ENCODE measurements around the gene AVPI1. TPM values are rescaled to one million over a fixed set of nuclear protein-coding genes. Genes with fewer than 3 reads are reported as not detected.
"Not testable (repeated sequence)": the region's sequence is repeated elsewhere in the genome, so short reads cannot be mapped to it uniquely, and the experiment has no call there.

AVPI1 gene
- total and polyA plus RNA-seq, 12 donors: 13.1 to 158 (median 25.0) TPM

DNA sequence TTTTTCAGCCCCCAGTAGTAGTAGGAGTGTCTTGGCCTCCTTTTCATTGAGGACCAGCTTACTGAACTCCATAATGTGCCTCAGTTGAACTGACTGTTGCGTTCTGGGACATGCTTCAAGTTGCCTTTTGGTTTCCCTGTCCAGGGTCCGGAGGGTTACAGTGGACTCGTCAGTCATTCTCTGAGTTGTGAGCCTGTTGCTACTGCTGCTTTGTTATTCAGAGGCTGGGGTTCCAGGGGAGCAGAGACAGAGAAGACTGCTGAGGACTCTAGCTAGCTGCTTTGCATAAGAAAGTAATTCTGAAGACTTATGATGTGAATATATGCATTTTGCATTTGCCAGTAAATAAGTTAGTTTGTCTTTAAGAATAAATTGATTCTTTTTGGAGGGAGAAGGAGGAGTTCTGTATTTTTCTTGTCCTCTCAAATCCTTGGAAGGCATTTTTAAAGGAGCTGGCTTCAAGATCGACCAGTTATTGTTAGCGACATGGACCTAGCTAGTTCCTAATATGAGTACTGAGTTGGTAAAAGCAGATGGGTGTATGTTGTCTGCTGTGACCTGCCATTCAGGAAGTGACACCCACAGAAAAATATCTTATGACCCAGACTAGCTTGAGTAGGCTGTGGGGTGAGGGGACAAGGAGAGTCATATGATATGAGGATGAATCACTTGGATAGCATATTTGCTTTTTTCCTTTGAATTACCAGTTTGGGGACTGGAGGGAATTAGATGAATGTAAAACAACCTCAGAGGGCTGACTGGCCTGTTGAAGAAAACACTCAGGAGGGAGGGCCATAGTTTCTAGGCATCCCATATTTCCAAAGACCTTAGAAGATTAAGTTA is 38.3 kb downstream of the AVPI1 start:
- peak in 6 of 7 donors; percentile 37 to 73 (median 63) for DNase-seq
- Histone ChIP-seq H3K36me3 (replicated peaks in 1 of 2) (peaks cover 0 to 36% of the 10 kb centered on the region in 2 donors), H3K27ac (peak overlapping the region; percentile 55 to 88 (median 69)), H3K4me3 (no peak overlapping the region), H3K9me3 (replicated peaks in 1 of 3) (no peaks in the 10 kb centered on the region), H3K27me3 (no peaks in the 10 kb centered on the region), H3K4me1 (replicated peaks in 1 of 2) (peaks cover 25 to 51% of the 10 kb centered on the region in 2 donors)
- intact Hi-C loops (cut with DNase I): no loop called here
- TF ChIP-seq POLR2A (IDR thresholded peaks at IDR 0.05): peak in 1 of 2 donors; percentile 52
- TF ChIP-seq, protein P1, sequence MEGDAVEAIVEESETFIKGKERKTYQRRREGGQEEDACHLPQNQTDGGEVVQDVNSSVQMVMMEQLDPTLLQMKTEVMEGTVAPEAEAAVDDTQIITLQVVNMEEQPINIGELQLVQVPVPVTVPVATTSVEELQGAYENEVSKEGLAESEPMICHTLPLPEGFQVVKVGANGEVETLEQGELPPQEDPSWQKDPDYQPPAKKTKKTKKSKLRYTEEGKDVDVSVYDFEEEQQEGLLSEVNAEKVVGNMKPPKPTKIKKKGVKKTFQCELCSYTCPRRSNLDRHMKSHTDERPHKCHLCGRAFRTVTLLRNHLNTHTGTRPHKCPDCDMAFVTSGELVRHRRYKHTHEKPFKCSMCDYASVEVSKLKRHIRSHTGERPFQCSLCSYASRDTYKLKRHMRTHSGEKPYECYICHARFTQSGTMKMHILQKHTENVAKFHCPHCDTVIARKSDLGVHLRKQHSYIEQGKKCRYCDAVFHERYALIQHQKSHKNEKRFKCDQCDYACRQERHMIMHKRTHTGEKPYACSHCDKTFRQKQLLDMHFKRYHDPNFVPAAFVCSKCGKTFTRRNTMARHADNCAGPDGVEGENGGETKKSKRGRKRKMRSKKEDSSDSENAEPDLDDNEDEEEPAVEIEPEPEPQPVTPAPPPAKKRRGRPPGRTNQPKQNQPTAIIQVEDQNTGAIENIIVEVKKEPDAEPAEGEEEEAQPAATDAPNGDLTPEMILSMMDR (IDR thresholded peaks at IDR 0.05): no peak
- 62 to 75% (median 74%) methylated on average over 4 to 5 of the region's 5 CpGs for WGBS, 4 donors

DNA sequence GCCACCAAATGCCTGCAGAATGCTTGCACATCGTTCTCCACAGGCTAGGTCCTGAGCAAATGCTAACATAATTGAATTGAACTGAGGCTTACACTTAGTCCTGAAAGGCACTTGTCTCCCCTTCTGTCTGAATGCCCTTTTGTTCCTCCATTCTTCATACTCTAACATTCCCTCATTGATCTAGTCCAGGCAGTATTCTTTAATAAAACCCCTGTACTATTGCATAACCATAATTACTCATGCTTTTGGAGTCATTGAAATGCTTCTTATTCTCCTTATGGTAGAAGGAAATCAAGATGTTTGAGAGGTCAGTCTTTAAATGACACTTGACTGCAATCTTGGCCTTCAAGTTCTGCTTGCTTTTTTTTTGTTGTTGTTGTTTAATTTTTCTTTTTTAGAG is 39.5 kb downstream of the AVPI1 start:
- Histone ChIP-seq H3K9me3 (replicated peaks in 1 of 3) (no peaks in the 10 kb centered on the region), H3K27me3 (no peaks in the 10 kb centered on the region), H3K36me3 (replicated peaks in 1 of 2) (peaks cover 0 to 24% of the 10 kb centered on the region in 2 donors), H3K27ac (peak overlapping the region in 3 of 5 donors; percentile 43 to 88 (median 69)), H3K4me1 (replicated peaks in 1 of 2) (peaks cover 30 to 59% of the 10 kb centered on the region in 2 donors), H3K4me3 (no peak overlapping the region)
- no peak for TF ChIP-seq POLR2A (IDR thresholded peaks at IDR 0.05)
- TF ChIP-seq, protein P1 (IDR thresholded peaks at IDR 0.05): no peak
- no peak for DNase-seq
- 75 to 92% (median 83%) methylated on average over 1 of the region's 1 CpG for WGBS, 4 donors
- intact Hi-C loops (cut with DNase I): no loop called here

DNA sequence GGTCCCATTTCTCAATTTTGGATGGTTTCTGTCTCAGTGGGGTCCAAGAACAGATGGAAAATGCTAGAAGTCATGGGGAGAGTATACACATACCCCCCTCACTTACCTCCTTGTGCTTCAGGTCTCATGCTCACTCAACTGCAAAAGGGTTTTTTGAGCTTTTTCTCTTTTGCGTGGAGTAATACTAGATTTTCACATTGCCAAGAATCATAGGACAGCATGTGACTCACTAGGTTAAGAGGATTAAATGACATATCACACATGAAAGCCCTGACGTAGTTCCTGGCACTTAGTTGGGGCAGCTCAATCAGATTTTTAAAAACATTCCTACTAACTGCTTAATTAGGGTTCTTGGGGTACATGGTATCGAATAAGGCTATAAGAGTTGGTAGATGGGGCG is 42.1 kb downstream of the AVPI1 start:
- no peaks in the 10 kb centered on the region for H3K27me3 ChIP-seq
- peaks cover 0 to 9% of the 10 kb centered on the region in 2 donors for H3K36me3 ChIP-seq (replicated peaks in 1 of 2)
- peak overlapping the region in 2 of 5 donors; percentile 17 to 50 for H3K27ac ChIP-seq
- no peak for DNase-seq
- TF ChIP-seq, protein P1 (IDR thresholded peaks at IDR 0.05): no peak
- TF ChIP-seq POLR2A (IDR thresholded peaks at IDR 0.05): no peak
- peaks cover 38 to 51% of the 10 kb centered on the region in 2 donors for H3K4me1 ChIP-seq (replicated peaks in 1 of 2)
- no peaks in the 10 kb centered on the region for H3K9me3 ChIP-seq (replicated peaks in 1 of 3)
- WGBS, 4 donors: 78 to 89% (median 80%) methylated on average over 4 of the region's 4 CpGs
- H3K4me3 ChIP-seq: no peak overlapping the region
- intact Hi-C loops (cut with DNase I): no loop called here

DNA sequence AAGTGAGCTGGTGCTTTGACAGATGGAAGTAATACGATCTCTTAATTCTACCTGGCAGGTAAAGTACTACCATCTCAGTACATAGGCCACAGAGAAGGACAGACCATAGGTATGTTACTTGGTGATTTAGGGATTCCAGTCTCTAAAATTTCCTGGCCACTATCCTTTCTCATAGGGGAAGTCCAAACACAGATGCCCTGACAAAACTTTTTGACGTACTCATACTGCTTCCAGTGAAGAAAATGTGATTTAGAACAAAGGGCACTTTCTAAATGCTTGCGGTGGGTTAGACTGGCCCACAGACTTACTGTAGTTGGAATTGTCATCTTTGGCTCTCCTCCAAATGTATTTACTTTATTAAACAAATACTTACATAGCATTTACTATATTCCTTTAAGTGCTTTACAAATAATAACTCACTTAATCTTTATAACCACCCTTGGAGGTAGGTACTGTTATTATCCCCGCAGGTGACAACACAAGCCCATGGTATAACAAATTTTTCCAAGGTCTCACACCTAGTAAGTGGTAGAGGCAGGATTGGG is 43.5 kb downstream of the AVPI1 start:
- 87 to 95% (median 94%) methylated on average over 4 of the region's 4 CpGs for WGBS, 4 donors
- Histone ChIP-seq H3K4me1 (replicated peaks in 1 of 2) (peaks cover 23 to 37% of the 10 kb centered on the region in 2 donors), H3K36me3 (replicated peaks in 1 of 2) (peaks cover 0 to 9% of the 10 kb centered on the region in 2 donors), H3K27me3 (no peaks in the 10 kb centered on the region), H3K27ac (peak overlapping the region in 1 of 5 donors; percentile 22), H3K4me3 (no peak overlapping the region), H3K9me3 (replicated peaks in 1 of 3) (no peaks in the 10 kb centered on the region)
- TF ChIP-seq, protein P1 (IDR thresholded peaks at IDR 0.05): no peak
- TF ChIP-seq POLR2A (IDR thresholded peaks at IDR 0.05): no peak
- intact Hi-C loops (cut with DNase I): no loop called here
- no peak for DNase-seq

DNA sequence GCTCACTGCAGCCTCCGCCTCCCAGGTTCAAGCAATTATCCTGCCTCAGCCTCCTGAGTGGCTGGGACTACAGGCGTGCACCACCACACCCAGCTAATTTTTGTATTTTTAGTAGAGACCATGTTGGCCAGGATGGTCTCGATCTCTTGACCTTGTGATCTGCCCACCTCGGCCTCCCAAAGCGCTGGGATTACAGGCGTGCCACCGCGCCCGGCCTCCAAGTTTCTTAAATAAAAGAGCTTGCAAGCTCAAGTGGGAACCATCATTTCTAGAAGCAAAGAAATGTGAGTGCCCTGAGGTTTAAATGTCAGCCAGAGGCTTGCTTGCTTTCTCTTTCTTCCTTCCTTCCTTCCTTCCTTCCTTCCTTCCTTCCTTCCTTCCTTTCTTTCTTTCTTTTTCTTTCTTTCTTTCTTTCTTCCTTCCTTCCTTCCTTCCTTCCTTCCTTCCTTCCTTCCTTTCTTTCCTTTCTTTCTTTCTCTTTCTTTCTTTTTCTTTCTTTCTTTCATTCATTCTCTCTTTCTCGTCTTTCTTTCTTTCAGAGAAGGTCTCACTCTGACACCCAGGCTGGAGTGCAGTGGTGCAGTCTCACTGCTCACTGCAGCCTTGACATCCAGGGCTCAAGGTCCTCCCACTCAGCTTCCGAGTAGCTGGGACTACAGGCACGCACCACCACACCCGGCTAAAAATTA is 44.4 kb downstream of the AVPI1 start:
- Histone ChIP-seq H3K4me1 (replicated peaks in 1 of 2) (peaks cover 17 to 28% of the 10 kb centered on the region in 2 donors), H3K27ac (peak overlapping the region in 2 of 5 donors; percentile 92 to 94)
- H3K27me3 ChIP-seq; H3K36me3 ChIP-seq (replicated peaks in 1 of 2); intact Hi-C loops (cut with DNase I); H3K9me3 ChIP-seq (replicated peaks in 1 of 3); H3K4me3 ChIP-seq: not testable (repeated sequence)
- peak in 1 of 7 donors; percentile 36 for DNase-seq
- 78 to 85% (median 79%) methylated on average over 13 of the region's 13 CpGs for WGBS, 4 donors
